Activated CD4-positive, alpha-beta T cell treated with anti-CD3 and anti-CD28 coated beads for 1 hour (primary cell): ENCODE data around the gene ARHGAP27.

ENCODE experiments used
- DNase-seq: peaks from one replicate; pipeline ENCODE4 v3.0.0-alpha.2; 2020

ARHGAP27 gene

DNA sequence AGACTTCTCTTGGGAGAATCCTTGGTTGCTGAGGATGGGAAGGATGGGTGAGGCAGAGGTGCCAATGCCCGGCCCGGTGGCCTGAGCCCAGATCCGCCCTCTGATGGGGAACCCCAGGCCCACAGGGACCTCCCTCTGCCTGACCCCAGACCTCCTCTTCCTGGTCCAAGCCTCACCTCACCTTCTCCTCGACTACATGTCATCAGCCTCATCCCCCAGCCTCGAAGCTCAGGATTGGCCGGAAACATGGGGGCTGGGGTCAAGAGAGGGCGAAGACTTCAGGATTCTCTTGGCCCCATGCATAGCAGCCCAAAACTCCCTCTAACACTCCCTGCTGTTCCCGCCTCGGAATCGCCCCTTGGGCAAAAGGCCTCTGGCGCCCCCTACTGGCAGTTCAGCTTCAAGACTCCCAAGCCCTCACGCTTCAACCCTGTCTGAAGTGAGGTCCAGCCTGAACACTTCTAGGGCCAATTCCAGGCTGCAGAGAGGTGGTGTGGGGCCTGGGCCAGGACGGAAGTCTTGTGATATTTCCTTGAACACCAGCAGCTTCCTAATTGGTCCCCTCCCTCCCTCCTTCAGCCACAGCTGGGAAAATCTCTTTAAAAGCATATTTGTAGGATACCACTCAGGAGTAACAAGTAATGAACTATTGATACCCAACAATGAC is 47.2 kb downstream of the ARHGAP27 start:
- peak; percentile 86 for DNase-seq

GRCh38 chr17:45384789-45385262 is 47.8 kb downstream of the ARHGAP27 start:
- no peak for DNase-seq

GRCh38 chr17:45384047-45384788 is 48.5 kb downstream of the ARHGAP27 start:
- no peak for DNase-seq

DNA sequence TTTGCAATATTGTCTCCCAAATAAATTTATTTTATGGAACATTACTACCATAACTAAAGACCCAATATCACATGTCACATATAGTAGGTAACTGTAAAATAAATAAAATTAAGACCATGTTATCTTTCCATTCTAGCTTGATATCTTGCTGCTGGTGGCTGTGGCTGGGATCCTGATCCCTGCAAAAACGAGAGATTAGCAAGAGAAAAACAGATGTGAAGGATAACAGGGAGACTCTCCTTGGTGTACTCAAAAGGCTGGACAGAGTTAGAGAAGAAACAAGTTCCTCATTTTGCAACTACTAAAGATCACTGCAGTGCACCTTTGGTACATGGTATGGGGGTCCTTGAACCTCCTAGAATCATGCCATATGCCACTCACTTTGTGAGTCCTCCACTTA is 49.7 kb downstream of the ARHGAP27 start:
- no peak for DNase-seq

DNA sequence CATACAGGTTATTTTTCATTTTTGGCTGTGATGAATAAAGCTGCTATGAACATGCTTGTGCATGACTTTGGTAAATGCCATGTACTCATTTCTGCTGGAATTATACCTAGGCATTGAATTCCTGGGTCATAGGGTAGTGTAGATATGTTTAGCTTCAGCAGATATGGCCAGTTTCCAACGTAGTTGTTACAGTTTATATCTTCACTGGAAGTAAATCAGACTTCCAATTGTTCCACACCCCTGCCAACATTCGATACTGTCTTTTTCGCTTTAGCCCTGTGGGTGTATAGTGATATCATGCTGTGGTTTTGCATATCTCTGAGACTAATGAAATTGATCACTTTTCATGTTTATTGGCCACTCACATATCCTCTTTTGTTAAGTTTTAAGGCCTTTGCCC is 50.4 kb downstream of the ARHGAP27 start:
- DNase-seq, result no peak

DNA sequence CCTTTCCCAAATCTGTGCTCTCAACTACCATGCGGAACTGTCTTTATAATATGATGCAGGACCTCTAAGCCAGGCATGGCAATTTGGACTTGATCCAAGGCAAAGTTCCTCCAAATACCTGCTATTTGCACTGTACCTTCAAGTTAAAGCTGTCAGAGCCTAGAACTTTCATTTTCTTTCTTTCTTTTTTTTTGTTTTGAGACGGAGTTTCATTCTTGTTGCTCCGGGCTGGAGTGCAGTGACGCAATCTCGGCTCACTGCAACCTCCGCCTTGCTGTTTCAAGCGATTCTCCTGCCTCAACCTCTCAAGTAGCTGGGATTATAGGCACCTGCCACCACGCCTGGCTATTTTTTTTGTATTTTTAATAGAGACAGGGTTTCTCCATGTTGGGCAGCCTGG is 51.7 kb downstream of the ARHGAP27 start:
- no peak for DNase-seq

DNA sequence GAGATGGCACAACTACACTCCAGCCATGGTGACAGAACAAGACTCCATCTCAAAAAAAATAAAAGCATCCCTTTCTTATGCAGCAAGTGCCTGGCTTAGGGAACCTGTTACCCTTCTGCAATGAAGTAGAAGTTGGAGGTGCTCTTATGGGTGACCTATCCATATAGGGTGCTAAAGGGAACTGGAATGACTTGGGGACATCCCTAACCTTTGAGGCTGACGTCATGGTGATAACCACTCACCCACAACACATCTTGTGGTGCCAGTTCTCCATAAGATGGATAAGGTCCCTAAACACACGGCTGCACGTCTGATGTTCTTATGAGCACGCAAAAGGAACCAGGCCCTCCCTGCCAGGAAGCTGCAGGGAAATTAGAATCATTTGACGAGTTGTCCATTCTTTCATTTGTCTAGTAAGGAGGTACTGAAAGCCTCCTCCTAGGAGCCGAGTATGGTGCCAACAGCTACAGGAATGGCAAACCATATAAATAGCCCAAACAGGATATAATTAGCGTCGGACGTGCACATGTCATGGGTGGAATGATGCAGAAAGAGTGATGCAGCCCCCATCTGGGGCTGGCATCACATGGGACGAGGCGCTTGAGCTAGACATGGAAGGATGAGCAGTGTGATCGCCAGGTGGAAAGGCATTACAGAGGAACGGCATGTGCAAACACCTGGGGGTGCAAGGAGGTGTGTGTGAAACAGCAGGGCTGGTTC is 52.5 kb downstream of the ARHGAP27 start:
- no peak for DNase-seq

DNA sequence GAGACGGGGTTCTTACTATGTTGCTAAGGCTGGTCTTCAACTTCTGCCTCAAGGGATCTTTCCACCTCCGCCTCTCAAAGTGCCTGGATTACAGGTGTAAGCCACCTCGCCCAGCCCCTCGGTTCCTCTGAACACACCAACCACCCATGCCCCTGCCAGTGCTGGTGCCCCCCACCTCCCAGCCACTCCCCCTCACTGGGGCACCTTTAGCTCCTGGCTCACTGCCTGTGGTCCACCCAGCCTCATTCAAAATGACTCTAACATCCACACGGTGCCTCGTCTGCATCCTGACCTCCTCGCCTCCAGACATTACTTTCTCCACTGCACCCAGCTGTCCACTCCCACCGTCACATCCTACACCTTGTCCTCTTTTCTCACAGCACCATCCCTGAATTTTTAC is 55.3 kb downstream of the ARHGAP27 start:
- no peak for DNase-seq

DNA sequence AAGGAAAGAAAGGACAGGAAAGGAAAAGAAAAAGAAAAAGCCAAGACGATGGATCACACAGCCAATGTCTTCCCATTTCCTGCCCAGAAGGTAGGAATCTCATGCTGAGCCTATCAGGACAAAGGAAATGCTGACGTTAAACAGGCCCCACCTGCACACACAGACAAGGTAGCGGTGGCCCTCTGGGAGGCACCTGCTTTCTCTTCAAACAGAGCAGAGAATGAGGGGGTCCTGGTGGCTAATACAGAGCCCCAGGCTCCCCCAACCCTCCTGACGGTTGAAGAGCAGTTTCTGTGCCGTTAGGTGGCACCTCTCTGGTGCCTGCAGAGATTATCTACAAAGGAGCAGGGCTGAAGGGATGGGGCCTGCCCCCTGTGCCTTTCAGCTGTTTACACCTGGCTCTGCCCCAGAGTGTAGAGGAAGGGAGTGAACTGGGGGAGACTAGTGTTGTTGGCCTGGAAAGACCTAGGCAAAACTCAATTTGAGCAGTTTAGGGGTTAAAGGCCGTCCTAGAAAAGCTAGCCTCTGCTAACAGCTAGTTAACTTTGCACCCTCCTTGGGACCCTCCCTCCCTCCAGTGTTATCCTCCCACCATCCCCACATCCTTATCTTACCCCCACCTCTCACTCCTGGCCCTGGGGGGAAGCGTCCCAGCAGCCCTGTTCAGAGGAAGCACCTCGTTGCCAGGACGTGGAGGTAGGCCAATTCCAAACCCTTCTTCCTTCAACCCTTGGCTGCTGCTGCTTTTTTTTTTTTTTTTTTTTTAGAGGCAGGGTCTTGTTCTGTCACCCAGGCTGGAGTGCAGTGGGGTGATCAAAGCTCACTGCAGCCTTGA is 56.3 kb downstream of the ARHGAP27 start:
- no peak for DNase-seq

DNA sequence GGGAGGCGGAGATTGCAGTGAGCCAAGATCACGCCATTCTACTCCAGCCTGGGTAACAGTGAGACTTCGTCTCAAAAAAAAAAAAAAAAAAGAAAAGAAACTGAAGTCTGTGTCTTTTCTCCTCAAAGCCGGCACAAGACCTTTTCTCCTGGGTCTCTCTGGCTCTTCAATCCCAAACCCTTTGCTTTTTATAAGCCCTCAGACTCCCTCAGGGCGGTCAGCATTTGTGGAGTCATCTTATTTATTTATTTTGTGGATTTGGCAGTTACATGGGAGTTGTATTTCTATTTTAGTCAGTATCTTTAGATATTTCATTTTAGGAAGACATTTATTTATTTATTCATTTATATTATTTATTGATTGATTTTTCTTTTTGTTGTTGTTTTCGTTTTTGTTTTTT is 58.2 kb downstream of the ARHGAP27 start:
- DNase-seq, result no peak

GRCh38 chr17:45372325-45372869 is 60.3 kb downstream of the ARHGAP27 start:
- no peak for DNase-seq

DNA sequence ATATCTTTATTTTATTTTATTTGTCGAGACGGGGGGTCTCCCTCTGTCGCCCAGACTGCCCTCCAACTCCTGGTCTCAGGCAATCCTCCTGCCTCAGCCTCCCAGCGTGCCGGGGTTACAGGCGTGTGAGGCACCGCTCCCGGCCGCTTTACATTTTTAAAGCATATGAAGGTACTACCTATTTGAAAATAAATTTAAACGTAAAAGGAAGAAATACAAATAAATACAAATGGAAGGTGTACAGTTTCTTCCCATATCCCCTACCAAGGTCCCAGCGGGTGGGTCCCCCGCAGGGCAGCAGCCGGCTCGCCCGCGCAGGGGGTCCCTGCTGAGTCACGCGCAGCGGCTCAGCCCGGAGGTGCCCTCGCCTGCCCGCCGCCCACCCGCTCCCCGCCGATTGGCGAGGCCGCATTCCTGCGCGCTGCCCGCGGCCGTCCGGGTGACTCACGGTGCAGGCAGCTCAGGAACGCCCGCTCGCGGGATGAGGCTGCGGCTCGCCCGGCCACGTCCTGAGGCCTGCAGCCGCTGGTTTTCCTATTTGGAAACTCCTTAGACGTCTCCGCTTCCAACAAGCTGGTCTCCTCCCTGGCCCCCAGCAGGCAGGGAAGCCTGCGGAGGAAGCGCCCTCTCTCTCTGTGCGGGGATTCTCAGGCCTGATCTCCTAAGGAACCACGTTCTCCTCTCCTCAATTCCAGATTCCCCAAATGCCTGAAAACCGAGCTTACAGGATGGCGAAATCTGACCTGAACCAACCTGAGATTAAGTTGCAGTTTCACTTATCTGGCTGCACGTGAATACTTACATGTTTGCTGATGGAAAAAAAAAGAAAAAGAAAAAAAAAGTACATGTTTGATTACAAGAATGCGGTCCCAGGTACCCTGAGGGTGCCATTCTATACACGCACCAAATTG is 61.0 kb downstream of the ARHGAP27 start:
- no peak for DNase-seq

DNA sequence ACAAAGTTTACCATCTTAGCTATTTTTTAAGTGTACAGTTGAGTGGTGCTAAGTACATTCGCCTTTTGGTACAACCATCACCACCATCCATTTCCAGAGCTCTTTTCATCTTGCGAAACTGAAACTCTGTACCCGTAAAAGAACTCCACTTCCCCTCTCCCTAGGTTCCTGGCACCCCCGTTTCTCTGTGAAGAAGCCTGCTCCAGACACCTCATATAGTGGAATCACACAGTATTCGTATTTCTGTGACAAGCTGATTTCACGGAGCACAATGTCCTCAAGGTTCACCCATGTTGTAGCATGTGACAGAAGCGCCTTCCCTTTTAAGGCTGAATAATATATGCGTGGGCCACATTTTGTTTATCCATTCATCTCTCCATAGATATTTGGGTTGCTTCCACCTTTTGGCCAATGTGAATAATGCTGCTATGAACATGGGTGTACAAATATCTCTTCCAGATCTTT is 61.7 kb downstream of the ARHGAP27 start:
- no peak for DNase-seq

- DNase-seq, result no peak
These were observed 63.2 kb downstream of the ARHGAP27 start for GRCh38 chr17:45369421-45369820.

GRCh38 chr17:45368651-45369050 is 64.0 kb downstream of the ARHGAP27 start:
- DNase-seq, result no peak

GRCh38 chr17:45367216-45367615 is 65.5 kb downstream of the ARHGAP27 start:
- no peak for DNase-seq

DNA sequence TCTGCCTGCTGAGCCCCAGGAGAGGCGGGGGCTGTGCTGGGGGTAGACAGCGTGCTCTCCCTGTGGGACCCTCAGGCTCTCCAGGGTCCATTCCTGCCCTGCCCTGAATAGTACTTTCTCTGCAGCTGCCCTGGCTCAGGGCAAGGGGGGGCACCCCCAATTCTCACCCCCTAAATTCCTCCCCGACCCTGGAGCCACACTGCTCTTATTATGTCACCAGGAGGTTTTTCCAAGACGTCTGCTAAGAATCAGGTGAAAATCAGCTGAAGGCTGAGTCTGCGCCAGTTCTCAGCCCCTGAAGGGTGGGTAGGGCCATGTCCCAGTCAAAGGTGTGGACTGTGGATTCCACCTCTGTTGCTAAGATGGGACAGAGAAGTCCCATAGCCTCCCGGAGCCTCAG is 66.0 kb downstream of the ARHGAP27 start:
- DNase-seq, result no peak

- DNase-seq, result no peak
These were observed 66.6 kb downstream of the ARHGAP27 start for GRCh38 chr17:45366049-45366448.

- DNase-seq, result no peak
These were observed 67.9 kb downstream of the ARHGAP27 start for GRCh38 chr17:45364531-45365390.

- DNase-seq, result no peak
These were observed 69.2 kb downstream of the ARHGAP27 start for GRCh38 chr17:45363498-45363897.
